GF-D8 (cell line): ENCODE data around the gene NEURL3.

ENCODE experiments used
- DNase-seq: peaks from one replicate; lab custom pipeline; 2025; lab: John Stamatoyannopoulos, UW

NEURL3 gene

GRCh38 chr2:96527286-96528005, 22.3 kb upstream of the NEURL3 start:
- DNase-seq = no peak

- DNase-seq = no peak
These were observed 21.6 kb upstream of the NEURL3 start for GRCh38 chr2:96526615-96527285.

GRCh38 chr2:96526101-96526591, 21.0 kb upstream of the NEURL3 start:
- no peak for DNase-seq

GRCh38 chr2:96525211-96525507, 20.0 kb upstream of the NEURL3 start:
- no peak for DNase-seq

- DNase-seq = no peak
These were observed 19.5 kb upstream of the NEURL3 start for GRCh38 chr2:96524482-96525210.

- no peak for DNase-seq
These were observed 18.7 kb upstream of the NEURL3 start for GRCh38 chr2:96523659-96524481.

GRCh38 chr2:96522304-96523203, 17.4 kb upstream of the NEURL3 start:
- DNase-seq = no peak

GRCh38 chr2:96521219-96521618, 16.1 kb upstream of the NEURL3 start:
- DNase-seq = no peak

GRCh38 chr2:96520697-96521096, 15.5 kb upstream of the NEURL3 start:
- DNase-seq = no peak

GRCh38 chr2:96520231-96520630, 15.1 kb upstream of the NEURL3 start:
- DNase-seq = no peak

- DNase-seq = no peak
These were observed 11.9 kb upstream of the NEURL3 start for GRCh38 chr2:96517079-96517478.

GRCh38 chr2:96514521-96514920, 9.4 kb upstream of the NEURL3 start:
- DNase-seq = no peak

GRCh38 chr2:96512341-96512740, 7.2 kb upstream of the NEURL3 start:
- DNase-seq = no peak

GRCh38 chr2:96511851-96512250, 6.7 kb upstream of the NEURL3 start:
- no peak for DNase-seq

GRCh38 chr2:96510931-96511595, 5.9 kb upstream of the NEURL3 start:
- DNase-seq = no peak

GRCh38 chr2:96509847-96510230, 4.7 kb upstream of the NEURL3 start:
- no peak for DNase-seq

GRCh38 chr2:96509114-96509846, 4.1 kb upstream of the NEURL3 start:
- DNase-seq = no peak

- DNase-seq = no peak
These were observed 3.5 kb upstream of the NEURL3 start for GRCh38 chr2:96508521-96509113.

GRCh38 chr2:96507957-96508520, 2.9 kb upstream of the NEURL3 start:
- no peak for DNase-seq
